GM12891 (cell line): ENCODE measurements around the gene BICDL1.

Experiments
- PAX5 ChIP-seq: IDR thresholded peaks from 2 replicates; pipeline ENCODE4 v1.6.1; 2011; ENCODE audit warnings: low read length, moderate library complexity, mild to moderate bottlenecking; ENCODE audit not compliant: insufficient read depth, severe bottlenecking
- POLR2A ChIP-seq: IDR thresholded peaks from 2 replicates; pipeline ENCODE4 v1.6.1; 2011; ENCODE audit warnings: low read depth, low read length, control low read depth
- POLR2AphosphoS5 ChIP-seq: IDR thresholded peaks from 2 replicates; pipeline ENCODE4 v1.6.1; 2011; ENCODE audit warnings: low read depth, low read length, control low read depth
- SPI1 ChIP-seq: IDR thresholded peaks from 2 replicates; pipeline ENCODE4 v1.6.1; 2011; ENCODE audit warnings: low read depth, low read length, control low read depth

GRCh38 chr12:120067901-120068300 lies 78.9 kb downstream of the BICDL1 start:
- TF ChIP-seq POLR2A: no peak
- TF ChIP-seq POLR2AphosphoS5: no peak
- no peak for TF ChIP-seq SPI1
- no peak for TF ChIP-seq PAX5
